NCI-H2081 treated with DMSO at 0.1 percent for 48 hours (cell line): Measurements from ENCODE around the gene OBP2B.
"Not testable (repeated sequence)": the region's sequence is repeated elsewhere in the genome, so short reads cannot be mapped to it uniquely, and the experiment has no call there.

Source experiments
- DNase-seq: peaks from one replicate; lab custom pipeline; 2025; lab: John Stamatoyannopoulos, UW

Gene OBP2B

DNA sequence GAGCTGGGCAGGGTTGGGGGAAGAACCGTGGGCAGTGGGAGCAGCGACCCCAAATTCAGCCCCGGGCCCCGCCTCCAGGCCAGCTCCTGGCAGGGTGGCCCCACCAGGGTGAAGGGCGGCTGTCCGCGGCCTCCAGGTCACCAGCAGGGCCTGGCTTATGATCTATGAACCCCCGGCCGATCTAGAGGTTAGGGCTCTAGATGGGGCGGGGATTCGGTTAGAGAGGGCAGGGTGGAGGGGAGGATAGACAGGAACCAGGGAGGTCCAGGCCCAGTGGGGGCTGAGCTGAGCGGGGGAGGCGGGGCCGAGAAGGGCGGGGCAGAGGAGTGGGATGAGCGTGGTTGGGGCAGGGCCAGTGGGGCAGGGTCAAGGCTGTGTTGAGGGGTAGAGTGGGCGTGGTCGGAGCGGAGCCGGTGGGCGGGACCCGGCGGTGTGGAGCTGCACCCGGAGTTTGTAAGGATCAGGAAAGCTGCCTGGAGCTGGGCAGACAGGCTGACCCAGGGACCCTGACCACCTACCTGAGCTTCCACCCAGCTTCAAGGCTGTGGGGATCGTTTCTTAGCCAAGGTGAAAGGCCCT is 29.3 kb upstream of the OBP2B start:
- DNase-seq: no peak

- no peak for DNase-seq
Observed at GRCh38 chr9:133237035-133237731, 28.1 kb upstream of the OBP2B start.

- not testable (repeated sequence) for DNase-seq
Observed at GRCh38 chr9:133236291-133237034, 27.4 kb upstream of the OBP2B start.

DNA sequence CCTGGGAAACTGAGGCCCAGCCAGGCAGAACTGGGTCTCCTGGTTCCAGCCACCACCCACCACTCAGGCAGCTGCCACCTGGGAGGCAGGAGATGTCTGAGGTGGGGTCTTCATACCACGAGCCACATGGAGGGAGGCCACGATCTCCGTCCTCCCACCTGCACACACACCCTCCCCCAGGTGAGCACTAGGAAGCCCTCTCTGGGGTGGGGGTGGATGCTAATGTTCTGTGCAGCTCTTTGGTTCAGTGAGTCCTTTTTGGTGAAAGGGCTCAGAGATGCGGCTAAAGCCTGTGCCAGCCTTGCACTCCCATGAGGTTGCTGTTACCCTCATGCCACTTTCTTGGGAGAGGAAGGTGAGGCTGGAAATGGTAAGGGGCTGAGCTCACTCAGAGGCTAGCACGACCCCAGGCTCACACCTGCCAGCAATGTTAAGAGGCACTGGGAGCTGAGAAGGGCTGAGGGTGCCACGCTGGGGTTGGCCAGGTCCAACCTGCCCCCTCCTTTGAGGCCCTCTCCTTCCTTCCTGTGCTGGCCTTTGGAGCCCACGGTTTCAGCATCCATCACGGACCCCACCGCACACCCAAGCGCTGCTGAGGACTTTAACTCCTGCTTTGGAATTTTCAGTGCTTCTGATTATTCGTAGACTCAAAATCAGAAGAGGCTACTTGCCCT is 26.6 kb upstream of the OBP2B start:
- DNase-seq: no peak

GRCh38 chr9:133234577-133235322 is 25.7 kb upstream of the OBP2B start:
- no peak for DNase-seq

GRCh38 chr9:133233681-133234432 is 24.8 kb upstream of the OBP2B start:
- DNase-seq: no peak

DNA sequence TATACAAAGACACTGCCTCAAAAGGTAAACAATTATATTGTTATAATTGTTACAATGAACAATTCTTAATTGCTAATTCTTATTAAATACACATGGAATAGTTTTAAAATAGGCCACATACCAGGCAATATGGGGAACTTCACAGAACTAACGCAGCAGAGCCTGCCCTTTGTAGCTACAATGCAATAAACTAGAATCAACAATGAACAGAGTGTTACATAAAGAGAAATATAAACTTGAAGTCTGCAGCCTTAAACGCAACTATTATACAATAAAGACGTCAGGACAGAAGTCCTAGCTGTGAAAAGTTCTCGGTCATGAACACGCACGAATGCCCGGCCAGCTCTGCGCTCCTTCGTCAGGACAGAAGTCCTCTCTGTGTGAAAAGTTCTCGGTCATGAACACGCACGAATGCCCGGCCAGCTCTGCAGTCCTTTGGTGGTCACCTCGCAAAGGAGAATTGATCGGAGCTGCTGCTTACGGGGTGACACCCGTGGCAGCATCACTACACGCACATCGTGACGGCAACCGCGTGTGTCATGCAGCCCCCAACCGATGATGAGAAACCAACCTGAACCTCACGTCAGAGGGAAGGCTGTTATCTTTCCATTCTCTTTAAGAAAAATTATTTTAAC is 23.0 kb upstream of the OBP2B start:
- DNase-seq: not testable (repeated sequence)

- DNase-seq: not testable (repeated sequence)
Observed at GRCh38 chr9:133230514-133230913, 21.5 kb upstream of the OBP2B start.

DNA sequence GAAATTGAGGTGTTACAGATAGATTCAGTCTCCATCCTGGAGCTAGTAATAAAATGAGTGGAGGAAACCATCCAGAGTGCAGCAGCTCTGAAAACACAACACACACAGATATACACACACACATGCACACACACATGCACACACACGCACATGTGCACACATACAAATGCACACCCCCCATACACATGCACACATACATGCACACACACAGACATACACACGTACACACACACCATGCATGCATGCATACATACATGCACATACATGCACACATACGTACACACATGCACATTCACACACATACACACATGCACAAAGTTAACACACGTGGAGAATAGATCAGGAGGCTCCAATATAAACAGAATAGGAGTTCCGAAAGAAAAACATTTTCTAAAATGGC is 21.0 kb upstream of the OBP2B start:
- DNase-seq: no peak

DNA sequence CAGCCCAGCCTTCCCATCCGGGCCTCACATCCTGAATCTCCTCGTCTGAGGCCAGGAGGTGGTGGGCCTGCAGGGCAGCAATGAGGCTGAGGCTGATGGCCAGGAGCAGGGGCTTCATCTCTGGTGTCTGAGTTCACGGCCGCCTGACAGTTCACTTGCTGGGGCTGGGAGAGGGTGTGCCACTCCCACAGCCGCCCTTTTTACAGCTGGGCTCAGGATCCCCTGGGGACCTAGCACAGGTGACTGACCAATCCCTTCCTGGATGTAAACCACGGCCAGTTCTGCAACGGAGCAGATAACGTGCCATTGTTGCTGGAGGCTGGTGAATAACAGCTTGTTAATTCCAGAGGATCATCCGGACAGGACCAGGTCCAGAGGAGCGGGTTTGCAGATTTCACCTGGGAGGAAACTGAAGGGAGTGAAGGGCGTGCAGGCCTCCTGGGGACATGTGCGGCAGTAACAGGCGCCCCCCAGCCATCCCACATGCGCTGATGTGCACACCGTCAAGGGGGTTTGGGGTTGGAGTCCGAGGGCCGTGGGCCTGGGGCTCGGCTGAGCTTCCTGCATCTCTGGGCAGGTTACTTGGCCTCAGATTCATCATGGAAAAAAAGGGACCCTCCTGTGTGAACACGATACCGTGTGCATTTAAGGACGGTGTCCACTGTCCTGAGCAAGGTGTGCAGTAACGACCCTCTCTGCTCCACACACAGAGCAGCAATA is 19.6 kb upstream of the OBP2B start:
- not testable (repeated sequence) for DNase-seq

DNA sequence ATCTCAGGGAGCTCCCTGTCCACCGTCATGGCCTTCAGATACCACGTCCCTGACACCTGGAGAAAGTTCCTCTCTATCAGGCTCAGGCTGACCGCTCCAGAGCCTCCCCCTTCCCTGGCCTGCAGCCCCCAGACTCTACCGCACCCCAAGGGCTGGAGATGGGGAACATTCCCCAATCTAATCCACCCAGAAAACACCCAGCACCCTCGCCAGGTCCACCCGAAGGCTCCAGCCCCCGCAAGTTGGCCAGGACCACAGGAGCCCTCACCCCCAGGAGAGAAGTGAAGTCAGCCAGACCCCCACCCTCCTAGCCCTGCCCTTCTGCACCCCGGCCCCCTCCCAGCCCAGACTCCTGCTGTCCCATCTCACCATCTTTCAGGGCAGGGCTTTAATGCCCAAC is 18.9 kb upstream of the OBP2B start:
- DNase-seq: not testable (repeated sequence)

DNA sequence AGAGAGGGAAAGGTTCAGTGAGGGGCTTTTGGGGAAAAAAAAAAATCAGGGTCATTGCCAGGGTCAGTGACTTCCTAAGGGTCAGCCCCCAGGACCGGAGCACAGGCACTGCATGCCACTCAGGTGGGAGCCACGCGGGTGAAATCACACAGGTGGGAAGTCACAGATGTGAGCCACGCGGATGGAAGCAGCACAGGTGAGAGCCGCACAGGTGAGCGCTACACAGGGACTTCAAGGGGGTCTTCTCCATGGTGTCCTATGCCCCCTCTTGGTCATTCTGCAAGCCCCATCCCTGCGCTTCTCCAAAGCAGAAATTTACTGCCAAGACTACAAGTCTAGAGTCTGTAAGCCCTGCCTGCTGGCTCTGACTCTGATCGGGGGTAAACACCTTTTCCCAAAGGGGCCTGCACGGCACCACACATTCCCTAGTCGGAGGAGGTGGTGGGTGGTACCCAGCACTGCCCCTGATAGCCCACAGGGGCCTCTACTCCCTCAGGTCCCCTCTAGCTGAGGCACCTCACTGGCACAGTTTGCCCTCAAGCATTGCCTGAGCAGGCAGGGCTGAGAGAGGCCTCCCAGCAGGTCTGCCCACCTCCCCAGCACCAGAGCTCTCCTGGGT is 18.3 kb upstream of the OBP2B start:
- no peak for DNase-seq

GRCh38 chr9:133226219-133227171 is 17.4 kb upstream of the OBP2B start:
- no peak for DNase-seq

DNA sequence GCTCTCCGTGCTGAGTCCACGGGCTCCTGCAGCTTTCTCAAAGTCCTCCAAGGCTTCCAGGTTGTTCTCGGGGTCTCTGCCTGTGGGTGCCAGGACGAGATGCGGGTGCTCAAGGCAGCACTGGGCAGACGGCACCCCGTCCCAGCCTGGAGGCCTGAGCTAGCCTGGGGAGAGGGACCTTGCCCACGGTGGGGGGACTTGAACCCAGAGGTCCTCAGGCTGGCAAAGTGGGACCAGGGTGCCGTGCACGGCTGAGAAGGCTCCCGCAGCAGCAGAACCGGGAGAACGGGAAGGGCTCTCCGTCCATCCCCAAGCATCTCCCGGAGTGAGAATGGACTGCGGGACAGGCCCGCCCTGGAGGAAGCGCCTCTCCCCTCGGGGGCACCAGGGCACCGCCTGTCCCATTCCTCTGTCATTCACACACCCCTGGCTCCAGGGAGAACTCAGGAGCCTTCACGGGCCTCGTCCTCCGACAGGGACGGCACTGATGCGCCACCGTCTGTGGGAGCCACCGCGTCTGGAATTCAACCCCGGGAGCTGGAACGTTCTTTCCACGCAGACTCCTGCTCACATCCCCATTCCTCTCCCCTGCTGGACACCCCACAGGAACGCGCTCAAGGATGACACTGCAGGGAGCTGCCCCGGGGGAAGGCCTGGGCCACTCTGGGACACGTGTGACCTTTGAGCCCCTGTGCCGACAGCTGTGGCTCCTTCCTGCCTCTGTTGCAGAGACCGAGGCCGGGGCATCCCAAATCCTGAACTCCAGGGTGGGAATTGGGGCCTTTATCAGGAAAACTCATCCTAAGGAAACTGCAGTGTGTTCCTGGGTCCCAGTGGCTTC is 16.3 kb upstream of the OBP2B start:
- DNase-seq: no peak

DNA sequence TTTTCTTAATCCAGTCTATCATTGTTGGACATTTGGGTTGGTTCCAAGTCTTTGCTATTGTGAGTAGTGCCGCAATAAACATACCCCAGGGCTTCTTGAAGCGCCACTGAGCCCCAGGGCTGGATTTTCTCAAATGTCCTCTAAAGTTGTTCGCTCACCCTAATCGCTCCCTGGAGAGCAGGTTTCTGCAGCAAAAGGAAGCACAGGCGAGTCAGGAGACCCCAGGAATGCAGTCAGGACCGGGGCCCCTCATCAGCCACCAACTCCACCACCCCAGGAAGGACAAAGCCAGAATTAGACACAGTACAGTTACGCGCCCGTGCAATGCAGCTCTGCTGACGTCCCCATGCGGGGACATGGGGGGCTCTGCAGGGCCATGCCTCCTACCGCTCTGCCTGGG is 15.7 kb upstream of the OBP2B start:
- no peak for DNase-seq

DNA sequence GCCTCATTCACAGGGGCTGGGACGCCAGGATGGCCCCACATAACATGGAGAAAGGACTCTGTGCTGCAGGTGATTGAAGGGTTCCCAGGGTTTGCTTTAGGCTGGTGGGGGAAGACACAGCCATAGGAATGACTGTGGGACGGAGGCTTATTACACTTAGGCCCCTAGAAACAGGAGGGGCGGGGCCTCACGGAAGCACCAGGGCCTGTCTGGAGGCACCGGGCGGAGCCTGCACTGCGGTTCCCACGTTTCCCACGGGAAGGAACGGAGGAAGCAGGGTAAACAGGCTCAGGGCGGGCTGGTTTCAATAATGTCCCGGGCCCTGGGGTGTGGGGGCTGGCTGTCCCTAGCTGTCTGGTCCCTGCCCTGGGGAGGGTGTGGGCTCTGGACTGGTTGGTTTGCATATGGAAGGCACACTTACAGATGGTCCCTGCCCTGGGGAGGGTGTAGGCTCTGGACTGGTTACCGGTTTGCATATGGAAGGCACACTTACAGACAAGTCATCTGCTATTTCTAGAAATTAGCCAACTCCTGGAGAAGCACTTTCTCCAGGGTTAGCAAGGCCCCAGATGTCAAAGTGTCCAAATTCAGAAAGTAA is 14.2 kb upstream of the OBP2B start:
- not testable (repeated sequence) for DNase-seq

- DNase-seq: not testable (repeated sequence)
Observed at GRCh38 chr9:133221994-133222393, 12.9 kb upstream of the OBP2B start.
